ENCODE data around the gene AIRE.
"Not testable (repeated sequence)": the region's sequence is repeated elsewhere in the genome, so short reads cannot be mapped to it uniquely, and the experiment has no call there.

AIRE gene

GRCh38 chr21:44341726-44342458, 56.2 kb downstream of the AIRE start:
- DNase-seq, result not testable (repeated sequence)

DNA sequence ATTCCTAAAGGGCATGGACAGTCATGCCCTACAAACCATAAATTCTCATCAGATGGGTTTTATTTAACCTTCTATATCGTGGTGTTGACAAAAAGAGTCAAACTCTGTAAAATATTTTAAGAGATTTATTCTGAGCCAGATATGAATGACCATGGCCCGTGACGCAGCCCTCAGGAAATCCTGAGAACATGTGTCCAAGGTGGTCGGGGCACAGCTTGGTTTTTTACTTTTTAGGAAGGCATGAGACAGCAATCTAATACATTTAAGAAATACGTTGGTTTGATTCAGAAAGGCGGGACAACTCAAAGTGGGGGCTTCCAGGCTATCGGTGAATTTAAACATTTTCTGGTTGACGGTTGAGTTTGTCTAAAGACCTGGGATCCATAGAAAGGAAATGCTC, 57.3 kb downstream of the AIRE start:
- DNase-seq, result not testable (repeated sequence)

DNA sequence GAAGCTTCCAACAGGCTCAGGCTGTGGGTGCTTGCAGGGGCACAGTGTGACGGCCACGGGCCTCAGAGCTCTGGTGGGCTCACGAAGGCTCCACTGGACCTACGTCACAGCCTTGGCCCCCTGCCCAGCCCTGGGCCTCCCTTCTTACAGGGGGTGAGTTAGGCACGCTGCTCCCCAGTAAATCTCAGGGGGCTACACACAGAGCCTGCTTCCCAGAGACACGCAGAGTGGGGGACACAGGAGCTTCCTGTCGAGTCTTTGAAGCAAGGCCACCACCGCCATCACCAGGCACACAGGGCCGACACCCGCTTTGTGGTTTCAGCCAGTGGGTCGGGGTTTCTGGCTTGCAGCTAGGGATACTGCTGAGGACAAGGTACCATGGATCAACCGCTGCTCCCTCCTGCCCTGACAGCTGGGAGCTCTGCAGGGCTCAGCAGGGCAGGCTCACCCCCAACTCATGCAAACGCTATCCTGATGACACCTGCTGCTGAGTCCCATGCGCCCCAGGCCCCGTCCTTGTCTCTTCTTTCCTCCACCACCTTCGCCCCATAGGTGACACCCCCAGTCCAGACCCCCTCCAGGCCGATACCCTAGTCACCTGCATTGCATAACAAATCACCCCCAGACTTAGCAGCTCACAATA, 59.0 kb downstream of the AIRE start:
- DNase-seq, result no peak

DNA sequence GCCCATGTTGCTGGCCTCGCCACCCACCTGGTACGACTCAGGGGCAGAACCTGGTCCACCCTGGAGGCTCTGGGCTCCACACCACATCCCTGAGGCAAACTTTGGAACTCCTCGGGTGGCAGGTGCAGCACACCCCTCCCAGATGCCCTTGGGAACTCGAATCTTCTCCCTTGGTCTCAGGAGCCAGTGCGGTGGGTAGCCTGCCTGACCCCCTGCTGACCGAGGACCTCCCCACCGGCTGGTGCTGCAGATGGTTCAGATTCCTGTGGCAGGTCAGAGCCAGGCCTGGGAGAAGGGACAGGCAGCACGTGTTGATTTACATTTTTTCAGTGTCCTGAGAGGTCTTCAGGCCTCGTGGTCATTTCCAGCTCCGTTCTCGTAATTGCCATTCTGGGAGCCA, 59.8 kb downstream of the AIRE start:
- DNase-seq, result no peak

DNA sequence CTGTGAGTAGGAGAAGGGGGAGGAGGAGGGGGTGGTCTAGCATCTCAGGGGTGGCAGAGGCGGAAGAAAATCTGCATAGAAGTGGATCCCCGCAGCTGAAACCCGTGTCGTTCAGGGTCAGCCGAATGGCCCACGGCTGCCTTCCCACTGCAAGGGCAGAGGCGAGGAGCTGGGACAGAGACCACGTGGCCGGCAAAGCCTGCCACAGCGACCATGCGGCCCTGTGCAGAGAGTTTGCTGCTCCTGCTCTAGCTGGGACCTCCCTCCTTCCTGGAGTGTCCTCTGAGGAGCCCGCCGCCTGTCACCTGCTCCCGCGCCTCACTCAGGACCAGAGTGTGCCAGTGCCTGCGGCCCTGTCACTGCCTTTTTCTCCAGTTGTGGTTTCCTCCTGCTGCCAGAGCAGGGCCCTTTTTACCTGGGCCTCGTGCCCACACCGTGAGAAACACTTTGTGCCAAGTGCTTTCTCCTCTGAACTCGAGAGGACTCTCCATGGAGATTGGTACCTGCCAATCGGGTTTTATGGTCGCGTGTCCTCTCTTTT, 62.3 kb downstream of the AIRE start:
- no peak for DNase-seq

All from fibroblast of skin of right quadriceps (primary cell).